Tongue (tissue), 3 donors: ENCODE data around the gene RARA. TPM values are rescaled to one million over a fixed set of nuclear protein-coding genes. Genes with fewer than 3 reads are reported as not detected.
"Not testable (repeated sequence)": the region's sequence is repeated elsewhere in the genome, so short reads cannot be mapped to it uniquely, and the experiment has no call there.

ENCODE experiments used
- DNase-seq: peaks from one replicate; pipeline ENCODE4 v3.0.0-alpha.2; 2015
- small RNA-seq: library from RNA; depleted of rRNA; stranded (forward); fragments of <200 nt; gene quantifications from one replicate; pipeline ENCODE3, GENCODE V24; 2014; ENCODE audit warnings: low replicate concordance
- total RNA-seq: library from RNA; depleted of rRNA; stranded (reverse); fragments of >200 nt; gene quantifications from one replicate; pipeline ENCODE4 v1.2.3, GENCODE V29; 2014

Gene RARA
- total RNA-seq, 1 donor from 2014 or later: 33.3 TPM

DNA sequence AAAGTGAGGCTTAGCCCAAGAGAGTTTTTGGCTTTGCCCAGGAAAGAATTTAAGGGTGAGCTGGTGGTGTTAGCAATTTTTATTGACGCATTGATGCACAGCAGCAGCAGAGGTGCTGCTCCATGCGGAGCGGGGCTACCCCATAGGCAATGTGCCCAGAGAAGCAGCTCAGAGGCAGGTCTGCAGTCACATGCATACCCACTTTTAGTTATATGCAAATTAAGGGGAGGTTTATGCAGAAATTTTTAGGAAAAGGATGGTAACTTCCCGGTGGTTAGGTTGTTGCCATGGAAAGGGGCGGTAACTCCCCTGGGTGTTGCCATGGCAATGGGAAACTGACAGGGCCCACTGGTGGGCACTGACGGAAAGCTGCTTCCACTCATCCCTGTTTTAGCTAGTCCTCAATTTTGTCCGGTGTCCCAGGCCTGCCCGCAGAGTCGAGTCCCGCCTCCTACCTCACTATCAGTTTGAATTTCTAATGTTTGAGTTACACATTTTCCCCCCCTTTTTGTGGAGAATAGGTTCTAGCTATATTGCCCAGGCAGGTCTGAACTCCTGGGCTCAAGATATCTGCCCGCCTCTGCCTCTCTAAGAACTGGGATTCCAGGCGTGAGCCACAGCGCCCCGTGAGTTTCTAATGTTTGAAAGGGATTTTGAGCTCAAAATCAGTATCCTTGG lies 66.0 kb downstream of the RARA start:
- DNase-seq: no peak

DNA sequence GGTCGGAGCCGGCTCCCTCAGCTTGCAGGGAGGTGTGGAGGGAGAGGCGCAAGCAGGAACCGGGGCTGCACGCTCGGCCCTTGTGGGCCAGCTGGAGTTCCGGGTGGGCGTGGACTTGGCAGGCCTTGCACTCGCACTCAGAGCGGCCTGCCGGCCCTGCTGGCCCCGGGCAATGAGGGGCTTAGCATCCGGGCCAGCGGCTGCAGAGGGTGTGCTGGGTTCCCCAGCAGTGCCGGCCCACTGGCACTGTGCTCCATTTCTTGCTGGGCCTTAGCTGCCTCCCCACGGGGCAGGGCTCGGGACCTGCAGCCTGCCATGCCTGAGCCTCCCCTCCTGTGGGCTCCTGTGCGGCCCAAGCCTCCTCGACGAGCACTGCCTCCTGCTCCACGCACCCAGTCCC lies 66.8 kb downstream of the RARA start:
- DNase-seq: not testable (repeated sequence)

DNA sequence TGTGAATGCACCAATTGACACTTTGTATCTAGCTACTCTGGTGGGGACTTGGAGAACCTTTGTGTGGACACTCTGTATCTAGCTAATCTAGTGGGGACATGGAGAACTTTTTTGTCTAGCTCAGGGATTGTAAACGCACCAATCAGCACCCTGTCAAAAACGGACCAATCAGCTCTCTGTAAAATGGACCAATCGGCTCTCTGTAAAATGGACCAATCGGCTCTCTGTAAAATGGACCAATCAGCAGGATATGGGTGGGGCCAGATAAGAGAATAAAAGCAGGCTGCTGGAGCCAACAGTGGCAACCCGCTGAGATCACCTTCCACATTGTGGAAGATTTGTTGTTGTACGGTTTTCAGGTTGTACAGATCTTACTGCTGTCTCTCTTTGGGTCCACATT lies 67.6 kb downstream of the RARA start:
- not testable (repeated sequence) for DNase-seq

DNA sequence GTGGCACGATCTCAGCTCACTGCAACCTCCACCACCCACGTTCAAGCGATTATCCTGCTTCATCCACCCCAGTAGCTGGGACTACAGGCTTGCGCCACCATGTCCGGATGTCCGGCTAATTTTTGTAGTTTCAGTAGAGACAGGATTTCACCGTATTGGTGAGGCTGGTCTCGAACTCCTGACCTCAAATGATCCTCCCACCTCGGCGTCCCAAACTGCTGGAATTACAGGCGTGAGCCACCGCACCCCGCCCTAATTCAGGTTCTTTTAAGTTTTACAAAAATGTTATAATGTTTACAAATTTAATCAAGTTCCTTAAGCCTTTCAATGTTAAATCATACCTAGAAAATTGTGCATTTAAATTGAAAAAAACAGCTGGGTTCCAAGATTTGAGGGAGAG lies 68.9 kb downstream of the RARA start:
- DNase-seq: no peak

DNA sequence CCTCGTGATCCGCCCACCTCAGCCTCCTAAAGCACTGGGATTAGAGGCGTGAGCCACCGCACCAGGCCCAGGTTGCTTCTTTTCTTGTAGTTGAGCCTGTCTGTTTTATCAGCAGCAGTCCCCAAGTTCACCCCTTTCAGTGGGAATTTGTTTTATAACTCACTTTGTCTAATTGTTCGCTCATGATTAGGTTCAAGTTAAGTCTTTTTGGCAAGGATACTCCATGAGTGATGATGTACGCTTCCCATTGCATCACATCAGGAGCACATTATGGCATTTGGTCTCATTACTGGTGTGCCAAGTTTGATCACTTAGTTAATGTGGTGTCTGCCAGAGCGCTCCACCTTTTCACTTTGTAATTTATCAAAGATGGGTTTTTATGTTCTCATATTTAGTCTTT lies 70.0 kb downstream of the RARA start:
- DNase-seq: no peak

DNA sequence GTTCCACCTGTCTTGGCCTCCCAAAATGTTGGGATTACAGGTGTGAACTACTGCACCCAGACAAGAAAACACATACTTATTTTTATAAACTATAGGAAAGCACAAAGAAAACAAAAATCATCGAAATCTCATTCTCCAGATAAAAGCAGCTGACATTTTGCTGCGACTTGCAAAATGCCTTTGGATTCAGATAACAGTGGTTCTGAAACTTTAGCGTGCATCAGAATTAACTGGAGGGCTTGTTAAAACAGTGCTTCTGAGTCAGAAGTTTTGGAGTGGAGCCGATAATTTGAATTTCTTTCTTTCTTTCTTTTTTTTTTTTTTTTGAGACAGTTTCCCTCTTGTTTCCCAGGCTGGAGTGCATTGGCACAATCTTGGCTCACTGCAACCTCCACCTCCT lies 73.3 kb downstream of the RARA start:
- no peak for DNase-seq

DNA sequence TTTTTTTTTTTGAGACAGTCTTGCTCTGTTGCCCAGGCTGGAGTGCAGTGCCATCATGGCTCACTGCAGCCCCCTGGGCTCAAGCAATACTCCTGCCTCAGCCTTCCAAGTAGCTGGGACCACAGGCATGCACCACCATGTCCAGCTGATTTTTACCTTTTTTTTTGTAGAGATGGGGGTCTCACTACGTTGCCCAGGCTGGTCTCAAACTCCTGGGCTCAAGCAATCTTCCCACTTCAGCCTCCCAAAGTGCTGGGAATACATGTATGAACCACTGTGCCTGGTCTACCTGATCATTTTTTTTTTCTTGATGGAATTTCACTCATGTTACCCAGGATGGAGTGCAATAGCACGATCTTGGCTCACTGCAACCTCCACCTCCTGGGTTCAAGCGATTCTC lies 77.6 kb downstream of the RARA start:
- not testable (repeated sequence) for DNase-seq

DNA sequence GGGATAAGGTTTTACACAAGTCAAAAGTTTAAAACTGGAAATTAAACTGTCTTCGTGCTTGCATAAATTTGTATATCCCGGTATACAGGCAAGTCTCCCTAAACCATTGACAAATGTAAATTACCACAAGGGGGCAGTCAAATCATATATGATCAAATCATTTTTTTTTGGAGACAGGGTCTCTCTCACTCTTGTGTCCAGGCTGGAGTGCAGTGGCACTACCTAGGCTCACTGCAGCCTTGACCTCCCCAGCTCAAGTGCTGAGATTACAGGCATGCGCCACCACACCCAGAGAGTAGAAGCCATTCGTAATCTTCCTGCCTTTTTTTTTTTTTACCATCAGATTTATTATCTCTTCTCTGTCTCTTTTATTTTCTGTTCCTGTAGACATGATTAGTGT lies 90.2 kb downstream of the RARA start:
- peak; percentile 78 for DNase-seq

DNA sequence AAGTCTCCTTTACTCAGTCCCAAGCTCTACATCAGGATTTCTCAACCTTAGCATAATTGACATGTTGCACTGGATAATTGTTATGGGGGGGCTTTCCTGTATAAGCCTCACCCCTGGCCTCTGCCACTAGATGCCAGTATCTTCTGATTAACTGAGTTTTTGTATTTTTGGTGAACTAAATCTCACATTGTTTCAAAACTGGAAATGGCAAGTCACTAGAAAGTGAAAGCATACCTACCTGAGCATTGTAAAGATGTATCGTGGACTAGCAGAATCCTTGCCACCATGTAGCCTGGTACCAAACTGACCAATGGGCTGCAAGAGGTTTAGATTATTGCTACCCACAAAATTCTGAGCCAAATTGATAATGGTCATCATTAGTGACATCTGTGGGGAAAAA lies 93.7 kb downstream of the RARA start:
- DNase-seq: no peak

DNA sequence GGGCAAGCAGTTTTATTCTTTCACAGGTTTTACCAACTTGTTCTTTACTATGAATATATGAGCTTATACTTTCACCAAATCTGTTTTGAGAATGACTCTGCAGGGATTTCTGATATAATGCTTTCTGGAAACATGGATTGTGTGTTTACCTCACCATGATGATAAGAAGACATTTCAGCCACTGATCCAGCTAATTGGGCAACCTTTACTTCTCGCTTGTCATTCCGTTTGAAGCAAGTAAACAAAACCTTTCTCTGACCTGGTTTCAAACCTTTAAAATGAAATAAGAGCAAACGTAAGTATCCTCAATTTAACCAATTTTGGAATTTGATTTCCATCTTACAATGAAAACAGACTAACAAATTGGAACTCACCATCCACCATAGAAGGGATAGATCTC lies 95.0 kb downstream of the RARA start:
- DNase-seq: no peak

Small RNA genes lying within 50 kb of the gene (small RNA-seq; reads per million reads assigned to genes)
- gene RF00019 (not detected), gene RNA5SP441 (not detected)

Other genes starting within 250 kb of the RARA start
- gene THRA, start 246.2 kb upstream of the RARA start, total RNA-seq: 63.7 TPM
- 2.4 TPM for gene NR1D1, start 208.6 kb upstream of the RARA start, total RNA-seq
- gene MSL1, start 187.2 kb upstream of the RARA start, total RNA-seq: 70.4 TPM
- 47.2 TPM for gene CASC3, start 168.6 kb upstream of the RARA start, total RNA-seq
- 48.0 TPM for gene RAPGEFL1, start 131.7 kb upstream of the RARA start, total RNA-seq
- 6.9 TPM for gene WIPF2, start 89.9 kb upstream of the RARA start, total RNA-seq
- 4.4 TPM for gene CDC6, start 21.3 kb upstream of the RARA start, total RNA-seq
- 0.82 TPM for gene GJD3, start 55.6 kb downstream of the RARA start, total RNA-seq
- 55.3 TPM for gene TOP2A, start 108.7 kb downstream of the RARA start, total RNA-seq
- 205 TPM for gene IGFBP4, start 134.3 kb downstream of the RARA start, total RNA-seq
- gene TNS4, start 192.4 kb downstream of the RARA start, total RNA-seq: 10.4 TPM